ENCODE measurements around the gene ERFE. TPM values are rescaled to one million over a fixed set of nuclear protein-coding genes. Genes with fewer than 3 reads are reported as not detected.

ERFE gene
- polyA plus RNA-seq, 1 of the 3 experiments (the other 2 are of a cell fraction): 1.3 TPM

- ChIA-PET POLR2A (no interaction called here), CTCF (interaction anchor here (1.2 kb wide), 1 partner anchor 109 kb away, joined by 3 read pairs; no protein-coding TSS in a partner anchor)
- Histone ChIP-seq H3K79me2 (ENCODE audit: insufficient read depth) (no peaks in the 10 kb centered on the region), H2AFZ (ENCODE audit: low read depth) (no peak overlapping the region), H3F3A (replicated peaks; ENCODE audit: insufficient read depth) (no peaks in the 10 kb centered on the region), H3K4me3 (ENCODE audit: low read depth in 2 of 2, low read length in 1 of 2) (no peak overlapping the region), H3K9me3 (no peaks in the 10 kb centered on the region), H3K9ac (no peak overlapping the region), H3K27me3 (ENCODE audit: insufficient read depth) (no peaks in the 10 kb centered on the region), H4K20me1 (ENCODE audit: insufficient read depth) (no peaks in the 10 kb centered on the region), H3K27ac (ENCODE audit: low read depth in 2 of 2, low read length in 1 of 2) (no peak overlapping the region), H3K9me2 (no peaks in the 10 kb centered on the region), H3K4me2 (no peak overlapping the region), H3K4me1 (ENCODE audit: control insufficient read depth in 1 of 2, insufficient read depth in 2 of 2, low read depth in 1 of 2, low read length in 1 of 2) (peaks cover 5 to 10% of the 10 kb centered on the region in 2 experiments; a peak in 3 of 4 replicates), H3K36me3 (replicated peaks in 1 of 2; ENCODE audit: control insufficient read depth in 1 of 2, insufficient read depth in 2 of 2, low read length in 1 of 2) (no peaks in the 10 kb centered on the region)
- WGBS (ENCODE audit: low lambda C conversion rate): 95% methylated on average over 16 of the region's 60 CpGs
- TF ChIP-seq RAD21 (IDR thresholded peaks at IDR 0.05; ENCODE audit: low read length): no peak
- TF ChIP-seq GATA2 (CRISPR knock-in tag; IDR thresholded peaks at IDR 0.05): no peak
- TF ChIP-seq USF1 (IDR thresholded peaks at IDR 0.05; ENCODE audit: borderline replicate concordance, low read depth): no peak
- no peak for TF ChIP-seq MXI1 (IDR thresholded peaks at IDR 0.05; ENCODE audit: low read depth, low read length)
- TF ChIP-seq CHD2 (IDR thresholded peaks at IDR 0.05; ENCODE audit: low read length, partially characterized antibody): no peak
- no peak for TF ChIP-seq RFX5 (IDR thresholded peaks at IDR 0.05; ENCODE audit: low read length)
- TF ChIP-seq USF2 (IDR thresholded peaks at IDR 0.05; ENCODE audit: borderline replicate concordance, low read depth, low read length): no peak
- no peak for TF ChIP-seq EP300 (IDR thresholded peaks at IDR 0.05; ENCODE audit: borderline replicate concordance in 1 of 2, low read depth in 1 of 2, low read length in 1 of 2)
- TF ChIP-seq FOXM1 (IDR thresholded peaks at IDR 0.05; ENCODE audit: low read depth): no peak
- no peak for TF ChIP-seq RXRA (IDR thresholded peaks at IDR 0.05; ENCODE audit: borderline replicate concordance, low read depth)
- TF ChIP-seq JUND (IDR thresholded peaks at IDR 0.05): no peak
- DNase-seq: no peak
These were observed 17.8 kb upstream of the ERFE start for GRCh38 chr2:238140721-238141540.

- Histone ChIP-seq H3K79me2 (ENCODE audit: insufficient read depth) (no peaks in the 10 kb centered on the region), H3K4me3 (ENCODE audit: low read depth in 2 of 2, low read length in 1 of 2) (no peak overlapping the region), H2AFZ (ENCODE audit: low read depth) (no peak overlapping the region), H3K36me3 (replicated peaks in 1 of 2; ENCODE audit: control insufficient read depth in 1 of 2, insufficient read depth in 2 of 2, low read length in 1 of 2) (no peaks in the 10 kb centered on the region), H4K20me1 (ENCODE audit: insufficient read depth) (no peaks in the 10 kb centered on the region), H3F3A (replicated peaks; ENCODE audit: insufficient read depth) (no peaks in the 10 kb centered on the region), H3K9me2 (no peaks in the 10 kb centered on the region), H3K9me3 (no peaks in the 10 kb centered on the region), H3K4me2 (no peak overlapping the region), H3K27ac (ENCODE audit: low read depth in 2 of 2, low read length in 1 of 2) (no peak overlapping the region), H3K4me1 (ENCODE audit: control insufficient read depth in 1 of 2, insufficient read depth in 2 of 2, low read depth in 1 of 2, low read length in 1 of 2) (peaks cover 5 to 10% of the 10 kb centered on the region in 2 experiments; a peak in 3 of 4 replicates), H3K9ac (no peak overlapping the region), H3K27me3 (ENCODE audit: insufficient read depth) (no peaks in the 10 kb centered on the region)
- POLR2A ChIA-PET: no interaction called here
- TF ChIP-seq IRF3 (IDR thresholded peaks at IDR 0.05; ENCODE audit: low read depth, low read length) (no peak), RFX5 (IDR thresholded peaks at IDR 0.05; ENCODE audit: low read length) (no peak), EP300 (IDR thresholded peaks at IDR 0.05; ENCODE audit: borderline replicate concordance in 1 of 2, low read depth in 1 of 2, low read length in 1 of 2) (no peak), MAX (IDR thresholded peaks at IDR 0.05; ENCODE audit: low read depth) (no peak), RCOR1 (IDR thresholded peaks at IDR 0.05; ENCODE audit: low read length) (no peak), SIN3A (IDR thresholded peaks at IDR 0.05; ENCODE audit: borderline replicate concordance, low read depth, low read length) (no peak), FOXM1 (IDR thresholded peaks at IDR 0.05; ENCODE audit: low read depth) (no peak)
- 79% methylated on average over 6 of the region's 10 CpGs for WGBS (ENCODE audit: low lambda C conversion rate)
- no peak for DNase-seq
- CTCF ChIA-PET: interaction anchor here (0.9 to 1.2 kb wide), 3 partner anchors 10 to 108 kb away, joined by 3 to 4 read pairs (median 3); no protein-coding TSS in a partner anchor
These were observed 17.0 kb upstream of the ERFE start for GRCh38 chr2:238141541-238142318.
